Endodermal cell (in vitro differentiated cells): ENCODE measurements around the gene CCT8. TPM values are rescaled to one million over a fixed set of nuclear protein-coding genes. Genes with fewer than 3 reads are reported as not detected.

Experiments
- DNase-seq: peaks from one replicate; pipeline ENCODE4 v3.0.0-alpha.2; 2017
- H3K27ac ChIP-seq: 2 replicates; pipeline ENCODE4 v1.5.1; 2013; ENCODE audit warnings: mild to moderate bottlenecking, low read depth, low read length, moderate library complexity
- H3K27me3 ChIP-seq: 2 replicates; pipeline ENCODE4 v1.6.1; 2013; ENCODE audit warnings: mild to moderate bottlenecking, low read length, moderate library complexity; ENCODE audit not compliant: insufficient read depth, control insufficient read depth, poor library complexity, severe bottlenecking
- H3K36me3 ChIP-seq: 2 replicates; pipeline ENCODE4 v1.7.0; 2013; ENCODE audit warnings: mild to moderate bottlenecking, low read length, moderate library complexity; ENCODE audit not compliant: control insufficient read depth, insufficient read depth
- H3K4me1 ChIP-seq: one replicate; pipeline ENCODE4 v1.7.0; 2013; ENCODE audit warnings: low read length; ENCODE audit not compliant: control insufficient read depth, insufficient read depth
- H3K4me3 ChIP-seq: 2 replicates; pipeline ENCODE4 v1.5.1; 2013; ENCODE audit warnings: mild to moderate bottlenecking, low read length, moderate library complexity
- H3K9ac ChIP-seq: 2 replicates; pipeline ENCODE4 v1.6.1; 2013; ENCODE audit warnings: mild to moderate bottlenecking, low read length, moderate library complexity; ENCODE audit not compliant: poor library complexity, severe bottlenecking; ENCODE audit errors: extremely low read depth
- H3K9me3 ChIP-seq: 2 replicates; pipeline ENCODE4 v1.6.1; 2013; ENCODE audit warnings: mild to moderate bottlenecking, low read length, moderate library complexity; ENCODE audit not compliant: control insufficient read depth
- H3K27ac Mint-ChIP-seq: 2 replicates; pipeline ENCODE4 v1.8.0; 2020; ENCODE audit warnings: mixed read lengths
- H3K27me3 Mint-ChIP-seq: 2 replicates; pipeline ENCODE4 v1.8.0; 2021; ENCODE audit warnings: mild to moderate bottlenecking, mixed read lengths; ENCODE audit not compliant: insufficient read depth
- H3K36me3 Mint-ChIP-seq: 2 replicates; pipeline ENCODE4 v1.8.0; 2020; ENCODE audit warnings: low read depth, mixed read lengths
- H3K4me1 Mint-ChIP-seq: 2 replicates; pipeline ENCODE4 v1.8.0; 2020; ENCODE audit warnings: mixed read lengths
- H3K4me3 Mint-ChIP-seq: 2 replicates; pipeline ENCODE4 v1.8.0; 2020; ENCODE audit warnings: mild to moderate bottlenecking, moderate library complexity, mixed read lengths
- H3K9me3 Mint-ChIP-seq: 2 replicates; pipeline ENCODE4 v1.8.0; 2020; ENCODE audit warnings: mild to moderate bottlenecking, mixed read lengths
- CTCF ChIP-seq: fragments of 200-600 bp; sonication (generic); conservative IDR thresholded peaks from 2 replicates; pipeline ENCODE4 v1.5.0; 2021; ENCODE audit warnings: antibody characterized with exemption, mild to moderate bottlenecking
- WGBS, 2 experiments: methylation state at CpG; one replicate each; pipeline versions ENCODE4 v1.1.5 to v1.1.7; 2013; ENCODE audit warnings: missing lambda C conversion rate in 2 of 2, mixed read lengths in 1 of 2; ENCODE audit not compliant: insufficient coverage in 1 of 2, insufficient read length in 1 of 2; 5-methylcytosine and 5-hydroxymethylcytosine counted together
- total RNA-seq, 2 donors: library from RNA; stranded (reverse); fragmentation: NEBNext Ultra II Directional in 1 of 2; extraction: Animal tissue kit (Norgen Biotek cat#: 25700) in 1 of 2; gene quantifications; 2 replicates in 1 of 2; 3 replicates in 1 of 2; pipeline ENCODE4 v1.2.1, GENCODE V29; 2021

The CCT8 gene
- total RNA-seq, 2 donors from 2014 or later = 279 to 281 TPM

GRCh38 chr21:29029524-29029923 lies 43.9 kb downstream of the CCT8 start:
- H3K4me3 Mint-ChIP-seq = no peak overlapping the region
- H3K27me3 ChIP-seq = no peaks in the 10 kb centered on the region
- no peaks in the 10 kb centered on the region for H3K9me3 ChIP-seq
- TF ChIP-seq CTCF = no peak
- DNase-seq = no peak
- no peaks in the 10 kb centered on the region for H3K9me3 Mint-ChIP-seq
- H3K27ac ChIP-seq = no peak overlapping the region
- H3K4me1 ChIP-seq = no peaks in the 10 kb centered on the region
- no peaks in the 10 kb centered on the region for H3K27me3 Mint-ChIP-seq
- no peak overlapping the region for H3K27ac Mint-ChIP-seq
- no peak overlapping the region for H3K9ac ChIP-seq
- H3K36me3 Mint-ChIP-seq = peaks cover 48% of the 10 kb centered on the region
- peaks cover 5% of the 10 kb centered on the region for H3K4me1 Mint-ChIP-seq
- H3K36me3 ChIP-seq = peaks cover 61% of the 10 kb centered on the region
- H3K4me3 ChIP-seq = no peak overlapping the region
- 86 to 92% methylated on average over 1 of the region's 1 CpG for WGBS, 2 experiments

- no peak for DNase-seq
- 9 to 12% methylated on average over 6 of the region's 6 CpGs for WGBS, 2 experiments
Observed at GRCh38 chr21:29025328-29025713, 48.1 kb downstream of the CCT8 start.

GRCh38 chr21:29024474-29025327 lies 48.7 kb downstream of the CCT8 start, which contains the start of gene USP16:
USP16 (plus strand) TSS chr21:29024668; CDS start chr21:29027914, 3,246 bp downstream.
- peak within 1 kb of the TSS; percentile 91 for H3K4me3 Mint-ChIP-seq
- H3K27ac ChIP-seq = peak within 1 kb of the TSS; percentile 91
- H3K4me3 ChIP-seq = peak within 1 kb of the TSS; percentile 89
- peaks cover 16% of the 10 kb centered on the region for H3K36me3 ChIP-seq
- peak within 1 kb of the TSS; percentile 83 for H3K9ac ChIP-seq
- H3K9me3 ChIP-seq = no peaks in the 10 kb centered on the region
- H3K9me3 Mint-ChIP-seq = peaks cover 5% of the 10 kb centered on the region
- peak; percentile 97 for DNase-seq
- 0 to 1% methylated on average over 25 to 48 of the region's 48 CpGs for WGBS, 2 experiments
- peaks cover 5% of the 10 kb centered on the region for H3K4me1 Mint-ChIP-seq
- no peak for TF ChIP-seq CTCF
- H3K4me1 ChIP-seq = no peaks in the 10 kb centered on the region
- peak within 1 kb of the TSS; percentile 100 for H3K27ac Mint-ChIP-seq
- peaks cover 13% of the 10 kb centered on the region for H3K36me3 Mint-ChIP-seq
- H3K27me3 Mint-ChIP-seq = no peaks in the 10 kb centered on the region
- peaks cover 5% of the 10 kb centered on the region for H3K27me3 ChIP-seq

More at GRCh38 chr21:29025328-29025713, 48.1 kb downstream of the CCT8 start:
- Mint-ChIP-seq H3K4me3 (peak overlapping the region; percentile 91), H3K27me3 (no peaks in the 10 kb centered on the region), H3K27ac (peak overlapping the region; percentile 100), H3K36me3 (peaks cover 18% of the 10 kb centered on the region), H3K4me1 (peaks cover 5% of the 10 kb centered on the region), H3K9me3 (peaks cover 5% of the 10 kb centered on the region)
- H3K27ac ChIP-seq = peak overlapping the region; percentile 91
- H3K9me3 ChIP-seq = no peaks in the 10 kb centered on the region
- peaks cover 1% of the 10 kb centered on the region for H3K27me3 ChIP-seq
- no peaks in the 10 kb centered on the region for H3K4me1 ChIP-seq
- peak overlapping the region; percentile 83 for H3K9ac ChIP-seq
- no peak for TF ChIP-seq CTCF
- H3K4me3 ChIP-seq = peak overlapping the region; percentile 89
- H3K36me3 ChIP-seq = peaks cover 22% of the 10 kb centered on the region
